Lower leg skin (tissue), 3 donors: ENCODE results near the gene OR2B2.

Source experiments
- POLR2A ChIP-seq, 2 donors: fragments of 450-650 bp; IDR thresholded peaks; one replicate each; pipeline ENCODE4 v1.6.1; 2016 to 2017; ENCODE audit warnings: antibody characterized with exemption in 2 of 2, mild to moderate bottlenecking in 1 of 2, moderate library complexity in 1 of 2
- TF ChIP-seq, protein P1 (sequence below), 3 donors: fragments of 450-650 bp; IDR thresholded peaks; one replicate each; pipeline ENCODE4 v1.5.1; 2016; ENCODE audit warnings: antibody characterized with exemption in 3 of 3, mild to moderate bottlenecking in 3 of 3, moderate library complexity in 2 of 3

DNA sequence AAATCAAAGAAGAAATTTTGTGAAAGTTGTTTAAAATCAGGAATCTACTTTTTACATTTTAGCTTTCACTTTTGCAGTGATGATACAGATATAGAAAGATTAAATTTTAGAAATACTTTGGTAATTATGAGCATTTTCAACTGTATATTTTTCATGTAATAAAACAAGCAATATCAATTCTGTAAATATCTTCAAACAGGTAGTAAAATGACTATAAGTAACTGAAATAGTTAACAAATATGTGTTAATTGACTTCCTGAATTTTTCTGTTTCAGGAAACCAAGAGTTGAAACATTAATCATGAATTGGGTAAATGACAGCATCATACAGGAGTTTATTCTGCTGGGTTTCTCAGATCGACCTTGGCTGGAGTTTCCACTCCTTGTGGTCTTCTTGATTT is 44.7 kb upstream of the OR2B2 start, which contains the start of gene OR2B6:
- TF ChIP-seq, protein P1, sequence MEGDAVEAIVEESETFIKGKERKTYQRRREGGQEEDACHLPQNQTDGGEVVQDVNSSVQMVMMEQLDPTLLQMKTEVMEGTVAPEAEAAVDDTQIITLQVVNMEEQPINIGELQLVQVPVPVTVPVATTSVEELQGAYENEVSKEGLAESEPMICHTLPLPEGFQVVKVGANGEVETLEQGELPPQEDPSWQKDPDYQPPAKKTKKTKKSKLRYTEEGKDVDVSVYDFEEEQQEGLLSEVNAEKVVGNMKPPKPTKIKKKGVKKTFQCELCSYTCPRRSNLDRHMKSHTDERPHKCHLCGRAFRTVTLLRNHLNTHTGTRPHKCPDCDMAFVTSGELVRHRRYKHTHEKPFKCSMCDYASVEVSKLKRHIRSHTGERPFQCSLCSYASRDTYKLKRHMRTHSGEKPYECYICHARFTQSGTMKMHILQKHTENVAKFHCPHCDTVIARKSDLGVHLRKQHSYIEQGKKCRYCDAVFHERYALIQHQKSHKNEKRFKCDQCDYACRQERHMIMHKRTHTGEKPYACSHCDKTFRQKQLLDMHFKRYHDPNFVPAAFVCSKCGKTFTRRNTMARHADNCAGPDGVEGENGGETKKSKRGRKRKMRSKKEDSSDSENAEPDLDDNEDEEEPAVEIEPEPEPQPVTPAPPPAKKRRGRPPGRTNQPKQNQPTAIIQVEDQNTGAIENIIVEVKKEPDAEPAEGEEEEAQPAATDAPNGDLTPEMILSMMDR (IDR thresholded peaks at IDR 0.05) = no peak
- no peak for TF ChIP-seq POLR2A (IDR thresholded peaks at IDR 0.05)
